GM12865 (cell line): ENCODE data around the gene MTG2.
A peak's percentile ranks its signal among the peaks of the same experiment; 100 is the strongest.

Experiments
- DNase-seq: peaks from one replicate; pipeline ENCODE4 v3.0.0; 2010; ENCODE audit warnings: low read depth
- H3K4me3 ChIP-seq: 2 replicates; pipeline ENCODE4 v1.5.1; 2011; ENCODE audit warnings: mild to moderate bottlenecking, low read depth, low read length, control low read depth
- CTCF ChIP-seq: IDR thresholded peaks from 2 replicates; pipeline ENCODE4 v1.5.1; 2011; ENCODE audit warnings: low read length, control low read depth, low read depth, inconsistent platforms; ENCODE audit not compliant: insufficient read depth; ENCODE audit errors: missing control alignments

Gene MTG2

DNA sequence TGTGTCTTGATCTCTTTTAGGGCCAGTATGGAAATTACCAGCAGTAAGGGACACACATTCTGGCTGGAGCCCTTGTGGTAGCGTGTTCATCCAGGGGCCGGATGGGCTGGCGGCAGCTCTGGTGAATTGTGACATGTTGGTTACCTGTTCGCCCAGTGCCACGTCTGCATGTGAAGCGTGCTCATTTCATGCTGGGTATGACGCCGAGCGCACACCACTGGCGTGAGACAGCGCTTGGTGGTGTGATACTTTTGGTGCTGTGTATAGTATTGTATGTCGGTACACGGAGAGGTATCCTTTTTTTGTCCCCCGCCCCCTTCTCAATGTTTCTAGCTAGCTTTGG lies 3.7 kb upstream of the MTG2 start:
- no peak for TF ChIP-seq CTCF
- no peak overlapping the region for H3K4me3 ChIP-seq
- no peak for DNase-seq

GRCh38 chr20:62181808-62182207 lies 1.0 kb upstream of the MTG2 start:
- no peak for DNase-seq
- no peak for TF ChIP-seq CTCF
- H3K4me3 ChIP-seq, result peak overlapping the region; percentile 97

GRCh38 chr20:62183426-62184142 lies 756 bp downstream of the MTG2 start:
- peak overlapping the region; percentile 97 for H3K4me3 ChIP-seq
- no peak for DNase-seq
- TF ChIP-seq CTCF, result no peak

GRCh38 chr20:62186096-62186426 lies 3.2 kb downstream of the MTG2 start:
- H3K4me3 ChIP-seq, result no peak overlapping the region
- DNase-seq, result no peak
- no peak for TF ChIP-seq CTCF

DNA sequence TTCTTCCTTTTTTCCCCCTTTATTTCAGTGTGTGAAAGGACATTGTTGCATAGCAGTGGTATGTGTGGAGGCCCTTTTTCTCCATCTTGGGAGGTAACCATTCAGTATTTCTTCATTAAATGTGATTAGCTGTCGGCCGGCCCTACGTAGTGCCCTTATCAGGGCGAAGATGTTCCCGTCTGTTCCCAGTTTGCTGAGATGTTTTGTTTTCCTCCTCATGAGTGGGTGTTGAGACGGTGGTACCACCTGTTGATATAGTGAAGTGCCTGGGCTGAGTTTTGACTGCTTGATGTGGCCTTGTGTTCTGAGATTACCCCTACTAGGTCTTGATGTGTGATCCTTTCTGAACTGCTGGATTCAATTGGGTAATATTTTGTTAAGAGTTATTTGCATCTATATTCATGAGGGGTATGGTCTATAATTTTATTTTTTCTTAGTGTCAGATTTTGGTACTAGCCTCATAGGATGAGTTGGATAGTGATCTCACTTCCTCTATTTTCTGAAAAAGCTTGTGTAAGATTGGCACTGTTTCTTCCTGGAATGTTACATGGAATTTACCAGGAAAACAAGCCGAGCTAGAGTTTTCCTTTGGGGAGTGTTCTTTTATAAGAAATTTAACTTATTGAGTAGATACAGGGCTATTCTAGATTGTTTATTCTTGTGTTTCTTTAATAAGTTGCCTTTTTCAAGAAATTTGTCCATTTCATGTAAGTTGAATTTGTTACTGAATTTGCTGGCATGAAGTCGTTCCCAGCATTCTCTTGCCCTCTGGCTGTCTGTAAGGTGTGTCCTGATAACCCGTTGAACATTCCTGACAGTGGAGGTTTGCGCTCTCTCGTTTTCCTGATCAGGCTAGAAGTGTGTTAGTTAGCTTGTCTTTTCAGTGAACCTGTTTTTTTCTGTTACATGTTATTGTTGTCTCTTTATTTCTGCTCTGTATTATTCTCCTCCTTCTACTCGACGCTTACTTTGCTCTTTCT lies 4.3 kb downstream of the MTG2 start:
- DNase-seq, result no peak
- H3K4me3 ChIP-seq, result no peak overlapping the region
- TF ChIP-seq CTCF, result no peak

GRCh38 chr20:62190639-62191411 lies 8.0 kb downstream of the MTG2 start:
- TF ChIP-seq CTCF, result no peak
- no peak for DNase-seq
- no peak overlapping the region for H3K4me3 ChIP-seq
